AG09309 (cell line): ENCODE measurements around the gene ARHGDIB.

Experiments used
- DNase-seq: peaks from one replicate; pipeline ENCODE4 v3.0.0-alpha.2; 2010; ENCODE audit warnings: low read depth
- H3K4me3 ChIP-seq: 2 replicates; pipeline ENCODE4 v1.5.1; 2011; ENCODE audit warnings: mild to moderate bottlenecking, low read depth, low read length, moderate library complexity; ENCODE audit not compliant: control insufficient read depth
- TF ChIP-seq, protein P1 (sequence below): IDR thresholded peaks from 2 replicates; pipeline ENCODE4 v1.5.1; 2011; ENCODE audit warnings: mild to moderate bottlenecking, low read depth, low read length, inconsistent platforms; ENCODE audit not compliant: insufficient read depth, control insufficient read depth; ENCODE audit errors: missing control alignments

ARHGDIB gene

GRCh38 chr12:14961466-14962152, at the start of gene ARHGDIB:
ARHGDIB (minus strand) TSS chr12:14961601; CDS start chr12:14950712, 10,889 bp downstream.
- H3K4me3 ChIP-seq = no peak within 1 kb of the TSS
- TF ChIP-seq, protein P1, sequence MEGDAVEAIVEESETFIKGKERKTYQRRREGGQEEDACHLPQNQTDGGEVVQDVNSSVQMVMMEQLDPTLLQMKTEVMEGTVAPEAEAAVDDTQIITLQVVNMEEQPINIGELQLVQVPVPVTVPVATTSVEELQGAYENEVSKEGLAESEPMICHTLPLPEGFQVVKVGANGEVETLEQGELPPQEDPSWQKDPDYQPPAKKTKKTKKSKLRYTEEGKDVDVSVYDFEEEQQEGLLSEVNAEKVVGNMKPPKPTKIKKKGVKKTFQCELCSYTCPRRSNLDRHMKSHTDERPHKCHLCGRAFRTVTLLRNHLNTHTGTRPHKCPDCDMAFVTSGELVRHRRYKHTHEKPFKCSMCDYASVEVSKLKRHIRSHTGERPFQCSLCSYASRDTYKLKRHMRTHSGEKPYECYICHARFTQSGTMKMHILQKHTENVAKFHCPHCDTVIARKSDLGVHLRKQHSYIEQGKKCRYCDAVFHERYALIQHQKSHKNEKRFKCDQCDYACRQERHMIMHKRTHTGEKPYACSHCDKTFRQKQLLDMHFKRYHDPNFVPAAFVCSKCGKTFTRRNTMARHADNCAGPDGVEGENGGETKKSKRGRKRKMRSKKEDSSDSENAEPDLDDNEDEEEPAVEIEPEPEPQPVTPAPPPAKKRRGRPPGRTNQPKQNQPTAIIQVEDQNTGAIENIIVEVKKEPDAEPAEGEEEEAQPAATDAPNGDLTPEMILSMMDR = no peak
- DNase-seq = no peak

DNA sequence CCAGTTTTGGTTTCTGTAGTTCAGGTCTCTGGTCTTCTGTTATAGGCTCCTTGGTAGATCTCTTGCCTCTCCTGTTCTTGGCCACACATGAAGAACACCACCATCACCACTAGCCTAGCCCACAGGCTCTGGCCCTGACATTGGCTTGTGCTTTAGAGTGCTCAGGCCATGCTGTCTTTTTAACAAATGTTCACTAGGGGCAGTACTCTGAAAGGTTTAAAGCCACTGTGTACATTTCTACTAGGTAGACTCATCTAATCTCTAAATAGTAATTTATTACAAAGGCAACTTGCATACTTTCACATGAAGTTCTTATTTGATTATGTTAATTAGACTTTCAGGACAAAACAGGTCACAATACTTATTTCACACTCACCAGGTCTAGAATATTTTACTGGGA, 49.8 kb upstream of the ARHGDIB start:
- DNase-seq = no peak
- H3K4me3 ChIP-seq = no peak overlapping the region
- TF ChIP-seq, protein P1 = no peak

DNA sequence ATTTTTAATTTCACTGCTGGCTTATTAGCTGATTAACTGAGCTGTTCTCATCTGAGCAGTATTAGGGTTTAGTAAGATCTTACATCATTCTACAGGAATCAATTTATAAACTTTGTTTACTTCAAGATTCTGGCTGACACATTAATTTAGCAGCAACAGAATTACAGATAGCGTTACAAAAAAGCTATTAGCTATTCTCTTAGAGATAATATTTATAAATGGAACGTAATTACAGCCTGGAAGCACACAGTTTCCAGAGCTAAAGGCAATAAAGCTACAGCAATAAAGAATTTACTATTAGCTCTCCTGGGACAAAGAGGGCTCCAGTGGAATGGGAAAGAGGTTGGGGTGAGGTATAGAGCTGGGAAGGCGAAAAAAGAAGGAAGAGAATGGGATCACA, 46.1 kb upstream of the ARHGDIB start:
- TF ChIP-seq, protein P1 = no peak
- H3K4me3 ChIP-seq = no peak overlapping the region
- no peak for DNase-seq

GRCh38 chr12:15005064-15005463, 43.7 kb upstream of the ARHGDIB start:
- H3K4me3 ChIP-seq = no peak overlapping the region
- TF ChIP-seq, protein P1 = no peak
- no peak for DNase-seq

GRCh38 chr12:15004421-15004820, 43.0 kb upstream of the ARHGDIB start:
- no peak for DNase-seq
- TF ChIP-seq, protein P1 = no peak
- no peak overlapping the region for H3K4me3 ChIP-seq

- TF ChIP-seq, protein P1 = no peak
- DNase-seq = no peak
Observed at GRCh38 chr12:15001733-15002382, 40.5 kb upstream of the ARHGDIB start.

More at GRCh38 chr12:15001733-15002382, 40.5 kb upstream of the ARHGDIB start:
- no peak overlapping the region for H3K4me3 ChIP-seq
